Endothelial cell of umbilical vein (primary cell): ENCODE results near the gene SEPTIN10. TPM values are rescaled to one million over a fixed set of nuclear protein-coding genes. Genes with fewer than 3 reads are reported as not detected.
A peak's percentile ranks its signal among the peaks of the same experiment; 100 is the strongest.
"Not testable (repeated sequence)": the region's sequence is repeated elsewhere in the genome, so short reads cannot be mapped to it uniquely, and the experiment has no call there.

ENCODE experiments used
- BruUV-seq: library from RNA; stranded (reverse); fragments of 400-500 nt; replicated peaks from 2 replicates; lab custom pipeline; 2021; lab: Mats Ljungman, UMichigan
- CTCF ChIA-PET: fragments of 300-600, 350-600 bp; sonication (Branson Sonifier 250); formaldehyde crosslinking; loops from one replicate; lab custom pipeline; 2021; ENCODE audit warnings: antibody characterized with exemption, inconsistent platforms; lab: Charles Lee
- POLR2A ChIA-PET: fragments of 300-600, 350-600 bp; sonication (Branson Sonifier 250); formaldehyde crosslinking; loops from one replicate; lab custom pipeline; 2021; ENCODE audit warnings: antibody characterized with exemption, inconsistent platforms; lab: Charles Lee
- DNase-seq: peaks from one replicate; pipeline ENCODE4 v3.0.0-alpha.2; 2011; ENCODE audit warnings: low read depth, low spot score
- FAIRE-seq: peaks from 2 replicates; lab custom pipeline; 2011; peaks lifted over from hg19 to GRCh38; lab: Jason Lieb, UNC
- H2AFZ ChIP-seq: 2 replicates; pipeline ENCODE4 v1.6.0; 2012; ENCODE audit warnings: low read depth, low read length, control low read depth, inconsistent platforms
- H3K27ac ChIP-seq: 2 replicates; pipeline ENCODE4 v1.5.1; 2011; ENCODE audit warnings: low read depth, mild to moderate bottlenecking, control low read depth, low read length, moderate library complexity; ENCODE audit not compliant: insufficient read depth
- H3K27me3 ChIP-seq, 2 experiments: 2 replicates each; pipeline versions ENCODE4 v1.6.0 to v1.6.1; 2011; ENCODE audit warnings: low read length in 2 of 2, mixed read lengths in 1 of 2; ENCODE audit not compliant: control insufficient read depth in 2 of 2, insufficient read depth in 2 of 2
- H3K36me3 ChIP-seq, 2 experiments: 2 replicates in 1 of 2; 3 replicates in 1 of 2; pipeline ENCODE4 v1.5.1; 2011; ENCODE audit warnings: low read length in 2 of 2, mild to moderate bottlenecking in 1 of 2, moderate library complexity in 1 of 2; ENCODE audit not compliant: control insufficient read depth in 2 of 2, insufficient read depth in 2 of 2; ENCODE audit errors: extremely low read depth in 1 of 2
- H3K4me1 ChIP-seq: 3 replicates; pipeline ENCODE4 v1.5.1; 2011; ENCODE audit warnings: mild to moderate bottlenecking, low read length; ENCODE audit not compliant: control insufficient read depth, insufficient read depth; ENCODE audit errors: extremely low read depth
- H3K4me2 ChIP-seq: 2 replicates; pipeline ENCODE4 v1.6.1; 2011; ENCODE audit warnings: low read length, control low read depth, mixed read lengths; ENCODE audit not compliant: insufficient read depth
- H3K4me3 ChIP-seq, 3 experiments: fragments of 200-600 bp in 1 of 3; sonication (generic), shearing (Covaris generic) in 1 of 3; replicated peaks in 1 of 3; 2 replicates each; pipeline ENCODE4 v1.5.1; 2011 to 2016; ENCODE audit warnings: control low read depth in 3 of 3, low read length in 3 of 3, mild to moderate bottlenecking in 2 of 3, inconsistent platforms in 1 of 3, low read depth in 1 of 3, moderate library complexity in 1 of 3; ENCODE audit not compliant: insufficient read depth in 1 of 3
- H3K79me2 ChIP-seq: 2 replicates; pipeline ENCODE4 v1.6.0; 2012; ENCODE audit warnings: low read length, inconsistent platforms; ENCODE audit not compliant: control insufficient read depth, insufficient read depth
- H3K9ac ChIP-seq: replicated peaks from 2 replicates; pipeline ENCODE3; 2011; ENCODE audit warnings: low read length, control low read depth; ENCODE audit not compliant: insufficient read depth; ENCODE audit errors: extremely low read depth
- H3K9me1 ChIP-seq: replicated peaks from 3 replicates; pipeline ENCODE4 v1.6.0; 2011; ENCODE audit warnings: mild to moderate bottlenecking, low read length; ENCODE audit not compliant: control insufficient read depth, insufficient read depth; ENCODE audit errors: extremely low read depth
- H3K9me3 ChIP-seq: replicated peaks from 2 replicates; pipeline ENCODE4 v1.5.1; 2012; ENCODE audit warnings: low read length, inconsistent platforms; ENCODE audit not compliant: control insufficient read depth, insufficient read depth
- H4K20me1 ChIP-seq: replicated peaks from 2 replicates; pipeline ENCODE3; 2011; ENCODE audit warnings: mild to moderate bottlenecking, low read length; ENCODE audit not compliant: control insufficient read depth, insufficient read depth; ENCODE audit errors: extremely low read depth
- EZH2 ChIP-seq: IDR thresholded peaks from 2 replicates; pipeline ENCODE4 v1.6.1; 2012; ENCODE audit warnings: borderline replicate concordance, low read depth, mild to moderate bottlenecking, moderate library complexity, low read length, inconsistent platforms; ENCODE audit not compliant: severe bottlenecking
- MAX ChIP-seq: IDR thresholded peaks from 2 replicates; pipeline ENCODE4 v1.6.1; 2011; ENCODE audit not compliant: insufficient read depth, insufficient read length
- dilution Hi-C: fragments of 300-500 bp; cut with MboI; formaldehyde crosslinking; loops from one replicate; pipeline ENCODE4 v1.15.0; 2019; ENCODE audit warnings: low sequenced_read_pairs; ENCODE audit not compliant: extremely low pct_ligation_motif_present
- intact Hi-C: fragments of 100-400 bp; cut with micrococcal nuclease; formaldehyde crosslinking; loops from one replicate; pipeline ENCODE4 v1.10.0; 2022
- polyA plus RNA-seq, 4 experiments: library from polyadenylated mRNA; depleted of rRNA in 3 of 4; stranded (reverse) in 3 of 4; unstranded in 1 of 4; fragments of >200 nt; gene quantifications; 2 replicates each; pipeline versions ENCODE4 v1.2.1 to v1.2.3, GENCODE V29; 2011 to 2012; ENCODE audit warnings: missing spikeins in 1 of 4
- total RNA-seq: library from RNA; stranded (reverse); gene quantifications from 2 replicates; pipeline ENCODE4 v1.2.3, GENCODE V29; 2021

Gene SEPTIN10
- total and polyA plus RNA-seq, 2 donors (not counting 3 experiments of a cell fraction or from before 2014, with no cell fraction given) = 26.1 to 121 TPM

DNA sequence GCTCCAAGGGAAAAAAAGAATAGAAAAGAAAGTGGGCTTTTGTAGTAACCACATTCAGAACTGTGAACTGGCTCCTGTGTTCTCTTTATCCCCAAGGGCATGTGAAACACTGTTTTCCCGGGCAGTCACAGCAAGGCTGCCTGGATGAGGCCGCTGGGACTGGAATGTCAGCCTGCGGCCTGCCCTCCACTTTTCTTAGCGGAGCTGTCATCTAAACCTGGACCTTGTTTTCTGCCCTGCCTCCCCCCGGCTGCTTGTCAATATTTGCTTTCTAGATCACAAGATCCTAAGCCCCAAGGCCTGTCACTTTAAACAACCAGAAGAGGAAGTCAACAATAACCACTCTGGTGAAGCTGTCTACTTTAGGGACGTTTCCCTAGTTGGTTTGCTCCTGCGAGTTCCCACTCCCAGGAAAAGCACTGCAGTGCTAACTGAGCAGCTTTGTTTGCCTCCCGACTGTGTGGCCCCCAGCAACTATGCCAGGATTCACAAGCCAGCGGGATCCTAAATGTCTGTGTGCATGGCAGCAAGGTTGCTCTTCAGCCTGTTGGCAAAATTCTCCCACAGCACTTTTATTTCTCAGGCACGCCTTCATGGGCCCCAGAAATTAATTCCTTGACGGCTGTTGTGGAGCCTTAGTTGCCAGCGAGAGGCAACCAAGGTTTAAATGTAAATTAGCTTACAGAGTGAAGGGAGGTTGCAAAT is 31.0 kb upstream of the SEPTIN10 start:
- no peak overlapping the region for H3K27ac ChIP-seq
- H3K27me3 ChIP-seq = peaks cover 0 to 7% of the 10 kb centered on the region in 2 experiments
- H3K4me3 ChIP-seq = no peak overlapping the region
- ChIA-PET POLR2A (no interaction called here), CTCF (interaction anchor here (1.2 to 1.8 kb wide), 3 partner anchors 10 to 98 kb away, joined by 3 to 5 read pairs (median 4); partner anchors contain the start of genes SEPTIN10 and SOWAHC)
- no peak overlapping the region for H3K4me2 ChIP-seq
- no peaks in the 10 kb centered on the region for H3K4me1 ChIP-seq
- intact Hi-C loops (no loop called here), dilution Hi-C loops (no loop called here)
- no peaks in the 10 kb centered on the region for H3K36me3 ChIP-seq
- no peak for FAIRE-seq
- no peaks in the 10 kb centered on the region for H4K20me1 ChIP-seq
- H3K9me1 ChIP-seq = no peaks in the 10 kb centered on the region
- no peak overlapping the region for H2AFZ ChIP-seq
- no peaks in the 10 kb centered on the region for H3K79me2 ChIP-seq
- TF ChIP-seq MAX (no peak), EZH2 (peak; percentile 40)
- H3K9me3 ChIP-seq = no peaks in the 10 kb centered on the region
- H3K9ac ChIP-seq = no peak overlapping the region
- BruUV-seq = no TSS peak
- no peak for DNase-seq

DNA sequence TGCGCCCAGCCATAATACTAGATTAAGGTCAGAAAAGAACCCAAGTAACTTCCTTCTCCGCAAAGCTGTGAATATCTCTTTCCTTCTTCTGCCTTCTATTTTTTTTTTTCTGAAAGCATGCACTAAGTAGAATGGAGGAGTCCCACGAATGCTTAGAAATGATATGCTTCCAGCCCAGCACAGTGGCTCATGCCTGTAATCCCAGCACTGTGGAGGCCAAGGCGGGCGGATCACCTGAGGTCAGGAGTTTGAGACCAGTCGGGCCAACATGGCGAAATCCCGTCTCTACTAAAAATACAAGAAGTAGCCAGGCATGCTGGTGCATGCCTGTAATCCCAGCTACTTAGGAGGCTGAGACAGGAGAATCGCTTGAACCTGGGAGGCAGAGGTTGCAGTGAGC is 26.2 kb upstream of the SEPTIN10 start:
- H2AFZ ChIP-seq, H3K27ac ChIP-seq, H3K4me1 ChIP-seq, H3K9me3 ChIP-seq, FAIRE-seq, DNase-seq, POLR2A ChIA-PET, CTCF ChIA-PET, BruUV-seq, H3K79me2 ChIP-seq, H3K4me3 ChIP-seq, H3K4me2 ChIP-seq, H3K36me3 ChIP-seq, H3K9ac ChIP-seq, H4K20me1 ChIP-seq, H3K9me1 ChIP-seq, dilution Hi-C loops, H3K27me3 ChIP-seq: not testable (repeated sequence)
- intact Hi-C loops = loop anchor here (10.0 kb wide), 1 partner anchor 555 kb away; no protein-coding TSS in a partner anchor
